H1 (cell line): ENCODE measurements around the gene OSCP1. TPM values are rescaled to one million over a fixed set of nuclear protein-coding genes. Genes with fewer than 3 reads are reported as not detected.

Source experiments
- CHD7 ChIP-seq: fragments of 300-600 bp; sonication (generic); IDR thresholded peaks from 2 replicates; pipeline ENCODE4 v1.7.1; 2012; ENCODE audit warnings: low read length, moderate library complexity, mild to moderate bottlenecking, inconsistent platforms; ENCODE audit not compliant: insufficient replicate concordance
- HDAC2 ChIP-seq, 2 experiments: fragments of 300-600 bp in 1 of 2; sonication (generic) in 1 of 2; IDR thresholded peaks; 2 replicates each; pipeline ENCODE4 v1.6.1; 2011 to 2012; ENCODE audit warnings: low read depth in 2 of 2, low read length in 2 of 2, mild to moderate bottlenecking in 2 of 2, moderate library complexity in 2 of 2, borderline replicate concordance in 1 of 2, inconsistent platforms in 1 of 2
- KDM5A ChIP-seq: fragments of 200-600 bp; IDR thresholded peaks from 2 replicates; pipeline ENCODE4 v1.7.1; 2012; ENCODE audit warnings: mild to moderate bottlenecking, low read length, inconsistent platforms, mixed read lengths
- POLR2A ChIP-seq, 2 experiments: IDR thresholded peaks; 1 replicate in 1 of 2; 2 replicates in 1 of 2; pipeline ENCODE4 v1.6.1; 2011; ENCODE audit warnings: low read depth in 2 of 2, low read length in 2 of 2, mild to moderate bottlenecking in 2 of 2; ENCODE audit errors: control extremely low read depth in 1 of 2
- RNF2 ChIP-seq: fragments of 200-900, 300-1000 bp; sonication (generic); IDR thresholded peaks from 2 replicates; pipeline ENCODE4 v1.7.1; 2016; ENCODE audit warnings: borderline replicate concordance, low read depth, mild to moderate bottlenecking, antibody characterized with exemption, low read length; ENCODE audit not compliant: poor library complexity, severe bottlenecking; ENCODE audit errors: missing control alignments
- SAP30 ChIP-seq: fragments of 300-600 bp; sonication (generic); IDR thresholded peaks from 2 replicates; pipeline ENCODE4 v1.7.1; 2012; ENCODE audit warnings: low read length, moderate library complexity, mild to moderate bottlenecking, inconsistent platforms; ENCODE audit not compliant: insufficient read depth, insufficient replicate concordance
- polyA plus RNA-seq, 7 experiments: library from polyadenylated mRNA; depleted of rRNA in 3 of 7; stranded (reverse) in 5 of 7; unstranded in 2 of 7; fragments of >200 nt in 5 of 7; fragments of 200-250 nt in 2 of 7; gene quantifications; 1 replicate in 5 of 7; 2 replicates in 1 of 7; 4 replicates in 1 of 7; pipeline versions ENCODE4 v1.2.1 to v1.2.3, GENCODE V29; 2011 to 2013; ENCODE audit warnings: missing spikeins in 2 of 7, mixed read lengths in 2 of 7
- total RNA-seq: library from RNA; stranded (reverse); fragmentation: NEBNext Ultra II Directional; extraction: Animal tissue kit (Norgen Biotek cat#: 25700); gene quantifications from 2 replicates; pipeline ENCODE4 v1.2.1, GENCODE V29; 2021
- TF ChIP-seq, protein P1 (sequence below): IDR thresholded peaks from 2 replicates; pipeline ENCODE4 v1.6.1; 2011; ENCODE audit warnings: low read length, improper control_type of control experiment

Gene OSCP1
- total and polyA plus RNA-seq, 2 of the 8 experiments (the other 6 are each of a cell fraction or from before 2014, with no cell fraction given), result 1.8 to 3.3 TPM

DNA sequence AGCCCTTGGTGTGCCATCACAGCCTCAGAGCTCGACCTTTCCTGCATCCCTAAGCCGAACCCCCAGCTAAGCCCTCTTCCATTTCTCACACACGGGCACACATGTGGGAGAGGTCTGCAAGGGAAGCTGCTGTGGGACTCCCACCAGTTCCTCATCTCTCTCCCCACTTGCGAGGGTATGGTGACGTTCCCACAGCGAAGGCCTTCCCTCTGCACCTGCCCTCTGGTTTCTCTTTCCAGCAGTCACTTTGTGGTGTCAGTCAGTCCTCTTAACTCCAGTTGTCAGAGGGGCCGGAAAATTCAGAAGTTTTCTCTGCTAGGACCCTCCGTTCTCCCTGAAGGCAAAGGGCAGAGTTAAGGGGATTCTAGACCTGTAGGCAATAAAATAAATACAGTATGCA lies 59.0 kb downstream of the OSCP1 start (continued):
- no peak for TF ChIP-seq CHD7
- no peak for TF ChIP-seq SAP30
- no peak for TF ChIP-seq HDAC2 (IDR thresholded peaks at IDR 0.05; ENCODE audit: borderline replicate concordance in 1 of 2, low read depth in 2 of 2, low read length in 2 of 2)
- TF ChIP-seq, protein P1, sequence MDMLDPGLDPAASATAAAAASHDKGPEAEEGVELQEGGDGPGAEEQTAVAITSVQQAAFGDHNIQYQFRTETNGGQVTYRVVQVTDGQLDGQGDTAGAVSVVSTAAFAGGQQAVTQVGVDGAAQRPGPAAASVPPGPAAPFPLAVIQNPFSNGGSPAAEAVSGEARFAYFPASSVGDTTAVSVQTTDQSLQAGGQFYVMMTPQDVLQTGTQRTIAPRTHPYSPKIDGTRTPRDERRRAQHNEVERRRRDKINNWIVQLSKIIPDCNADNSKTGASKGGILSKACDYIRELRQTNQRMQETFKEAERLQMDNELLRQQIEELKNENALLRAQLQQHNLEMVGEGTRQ, result no peak
- no peak for TF ChIP-seq RNF2
- no peak for TF ChIP-seq POLR2A (IDR thresholded peaks at IDR 0.05; ENCODE audit: control extremely low read depth in 1 of 2, low read depth in 2 of 2, low read length in 2 of 2)
- TF ChIP-seq KDM5A, result no peak
